CD14-positive monocyte (primary cell): Measurements from ENCODE around the gene PCDHGC4. TPM values are rescaled to one million over a fixed set of nuclear protein-coding genes. Genes with fewer than 3 reads are reported as not detected.
A peak's percentile ranks its signal among the peaks of the same experiment; 100 is the strongest.

ENCODE experiments used
- DNase-seq, 3 donors: peaks; one replicate each; pipeline ENCODE4 v3.0.0-alpha.2; 2011 to 2022
- H2AFZ ChIP-seq: 2 replicates; pipeline ENCODE4 v1.6.0; 2012; ENCODE audit warnings: mild to moderate bottlenecking, low read depth, low read length, inconsistent platforms; ENCODE audit not compliant: insufficient read depth, poor library complexity, severe bottlenecking
- H3K27ac ChIP-seq, 2 donors: 1 replicate in 1 of 2; 2 replicates in 1 of 2; pipeline ENCODE4 v1.5.1; 2012 to 2013; ENCODE audit warnings: low read length in 2 of 2, control low read depth in 1 of 2, inconsistent platforms in 1 of 2, low read depth in 1 of 2, mild to moderate bottlenecking in 1 of 2
- H3K27me3 ChIP-seq, 2 donors: one replicate each; pipeline versions ENCODE4 v1.6.0 to v1.6.1; 2011 to 2013; ENCODE audit warnings: low read length in 2 of 2; ENCODE audit not compliant: control insufficient read depth in 2 of 2, insufficient read depth in 2 of 2
- H3K36me3 ChIP-seq, 2 donors: replicated peaks in 1 of 2; 1 replicate in 1 of 2; 2 replicates in 1 of 2; pipeline versions ENCODE4 v1.5.1 to v1.6.1; 2012 to 2013; ENCODE audit warnings: low read length in 2 of 2, control low read depth in 1 of 2, inconsistent platforms in 1 of 2, mild to moderate bottlenecking in 1 of 2; ENCODE audit not compliant: insufficient read depth in 2 of 2, control insufficient read depth in 1 of 2
- H3K4me1 ChIP-seq, 2 donors: 1 replicate in 1 of 2; 2 replicates in 1 of 2; pipeline versions ENCODE4 v1.5.1 to v1.6.1; 2012 to 2013; ENCODE audit warnings: low read length in 2 of 2, control low read depth in 1 of 2, inconsistent platforms in 1 of 2, mild to moderate bottlenecking in 1 of 2, moderate library complexity in 1 of 2; ENCODE audit not compliant: insufficient read depth in 2 of 2, control insufficient read depth in 1 of 2
- H3K4me2 ChIP-seq: replicated peaks from 2 replicates; pipeline ENCODE3; 2012; ENCODE audit warnings: low read length, moderate library complexity, mild to moderate bottlenecking; ENCODE audit not compliant: poor library complexity, severe bottlenecking; ENCODE audit errors: extremely low read depth
- H3K4me3 ChIP-seq, 3 experiments: fragments of 200-600 bp in 1 of 3; sonication (generic) in 1 of 3; replicated peaks in 1 of 3; 1 replicate in 2 of 3; 2 replicates in 1 of 3; pipeline ENCODE4 v1.5.1; 2011 to 2013; ENCODE audit warnings: low read length in 3 of 3, mild to moderate bottlenecking in 3 of 3, control low read depth in 2 of 3, low read depth in 2 of 3, inconsistent platforms in 1 of 3, moderate library complexity in 1 of 3
- H3K79me2 ChIP-seq: 2 replicates; pipeline ENCODE4 v1.6.0; 2012; ENCODE audit warnings: mild to moderate bottlenecking, control low read depth, inconsistent platforms, low read length, moderate library complexity; ENCODE audit not compliant: insufficient read depth
- H3K9ac ChIP-seq: 2 replicates; pipeline ENCODE4 v1.6.0; 2017; ENCODE audit warnings: low read length, mild to moderate bottlenecking; ENCODE audit not compliant: insufficient read depth, poor library complexity, severe bottlenecking
- H3K9me3 ChIP-seq, 2 donors: replicated peaks in 1 of 2; 1 replicate in 1 of 2; 2 replicates in 1 of 2; pipeline versions ENCODE4 v1.5.1 to v1.6.1; 2012 to 2013; ENCODE audit warnings: low read length in 2 of 2, control low read depth in 1 of 2; ENCODE audit not compliant: control insufficient read depth in 1 of 2, insufficient read depth in 1 of 2
- H4K20me1 ChIP-seq: 2 replicates; pipeline ENCODE4 v1.6.0; 2012; ENCODE audit warnings: mild to moderate bottlenecking, low read length, control low read depth, moderate library complexity; ENCODE audit not compliant: insufficient read depth
- H3K27ac Mint-ChIP-seq, 7 donors: one replicate each; pipeline ENCODE4 v1.8.0; 2020; ENCODE audit warnings: mild to moderate bottlenecking in 7 of 7, mixed read lengths in 7 of 7, moderate library complexity in 6 of 7, inconsistent platforms in 2 of 7
- H3K27me3 Mint-ChIP-seq, 3 donors: one replicate each; pipeline ENCODE4 v1.8.0; 2021 to 2022; ENCODE audit warnings: low read depth in 3 of 3, mild to moderate bottlenecking in 3 of 3, mixed read lengths in 3 of 3, moderate library complexity in 3 of 3, inconsistent platforms in 1 of 3
- H3K36me3 Mint-ChIP-seq, 2 donors: one replicate each; pipeline ENCODE4 v1.8.0; 2020; ENCODE audit warnings: mixed read lengths in 2 of 2, inconsistent platforms in 1 of 2, mild to moderate bottlenecking in 1 of 2
- H3K4me1 Mint-ChIP-seq: one replicate; pipeline ENCODE4 v1.8.0; 2020; ENCODE audit warnings: mild to moderate bottlenecking, mixed read lengths
- H3K4me3 Mint-ChIP-seq, 2 donors: one replicate each; pipeline ENCODE4 v1.8.0; 2020; ENCODE audit warnings: mild to moderate bottlenecking in 2 of 2, mixed read lengths in 2 of 2, moderate library complexity in 1 of 2
- H3K9me3 Mint-ChIP-seq, 7 donors: one replicate each; pipeline ENCODE4 v1.8.0; 2020 to 2022; ENCODE audit warnings: mixed read lengths in 7 of 7, mild to moderate bottlenecking in 6 of 7, moderate library complexity in 6 of 7, inconsistent platforms in 2 of 7
- CTCF ChIP-seq: fragments of 200-600 bp; IDR thresholded peaks from one replicate; pipeline ENCODE4 v1.8.0; 2022; ENCODE audit warnings: antibody characterized with exemption, mild to moderate bottlenecking
- WGBS: methylation state at CpG from one replicate; pipeline ENCODE4 v1.1.5; 2013; ENCODE audit warnings: missing lambda C conversion rate; ENCODE audit not compliant: insufficient coverage; 5-methylcytosine and 5-hydroxymethylcytosine counted together
- intact Hi-C, 2 donors: fragments of 100-400 bp; cut with micrococcal nuclease; formaldehyde crosslinking; loops; one replicate each; pipeline versions ENCODE4 v1.15.0 to v1.15.1; 2023
- polyA plus RNA-seq, 3 donors: library from polyadenylated mRNA; depleted of rRNA in 1 of 3; unstranded in 2 of 3; stranded (reverse) in 1 of 3; fragments of 300-500 nt in 2 of 3; fragments of >200 nt in 1 of 3; fragmentation: Illumina TruSeq in 2 of 3; gene quantifications; 1 replicate in 2 of 3; 2 replicates in 1 of 3; pipeline ENCODE4 v1.2.3, GENCODE V29; 2012 to 2021

PCDHGC4 gene
- polyA plus RNA-seq, 3 donors, result not detected

- Histone ChIP-seq H3K27ac (no peak overlapping the region), H3K79me2 (peaks cover 3% of the 10 kb centered on the region), H3K27me3 (peaks cover 0 to 10% of the 10 kb centered on the region in 2 donors), H3K4me2 (peak overlapping the region; percentile 92), H3K9me3 (no peaks in the 10 kb centered on the region), H3K4me3 (no peak overlapping the region), H3K4me1 (peaks cover 47 to 63% of the 10 kb centered on the region in 2 donors), H3K9ac (no peak overlapping the region), H3K36me3 (peaks cover 23 to 28% of the 10 kb centered on the region in 2 donors), H2AFZ (no peak overlapping the region), H4K20me1 (peaks cover 43% of the 10 kb centered on the region)
- intact Hi-C loops, result no loop called here
- Mint-ChIP-seq H3K9me3 (peaks cover 0 to 5% (median 0%) of the 10 kb centered on the region in 7 donors), H3K4me3 (no peak overlapping the region), H3K27ac (no peak overlapping the region), H3K36me3 (peaks cover 36 to 39% of the 10 kb centered on the region in 2 donors), H3K27me3 (peaks cover 5 to 39% (median 16%) of the 10 kb centered on the region in 3 donors), H3K4me1 (peaks cover 58% of the 10 kb centered on the region)
- WGBS, result 82% methylated on average over 2 of the region's 4 CpGs
- TF ChIP-seq CTCF, result no peak
- no peak for DNase-seq
Observed at GRCh38 chr5:141511771-141512325, 27.0 kb downstream of the PCDHGC4 start.

- no peaks in the 10 kb centered on the region for H3K9me3 ChIP-seq
- Mint-ChIP-seq H3K9me3 (peaks cover 0 to 5% (median 0%) of the 10 kb centered on the region in 7 donors), H3K27me3 (peaks cover 5 to 36% (median 16%) of the 10 kb centered on the region in 3 donors), H3K27ac (peak overlapping the region; percentile 10 to 78 (median 63)), H3K4me3 (peak overlapping the region; percentile 76 to 95), H3K4me1 (peaks cover 62% of the 10 kb centered on the region), H3K36me3 (peaks cover 42 to 45% of the 10 kb centered on the region in 2 donors)
- H3K79me2 ChIP-seq, result peaks cover 5% of the 10 kb centered on the region
- H3K4me2 ChIP-seq, result peak overlapping the region; percentile 92
- H3K36me3 ChIP-seq, result peaks cover 28 to 34% of the 10 kb centered on the region in 2 donors
- WGBS, result 0% methylated on average over 12 of the region's 28 CpGs
- peak; percentile 54 to 71 (median 67) for DNase-seq
- peak overlapping the region in 1 of 2 donors; percentile 46 for H3K27ac ChIP-seq
- H2AFZ ChIP-seq, result peak overlapping the region; percentile 58
- H3K4me1 ChIP-seq, result peaks cover 50 to 69% of the 10 kb centered on the region in 2 donors
- H3K27me3 ChIP-seq, result peaks cover 0 to 10% of the 10 kb centered on the region in 2 donors
- H4K20me1 ChIP-seq, result peaks cover 49% of the 10 kb centered on the region
- peak; percentile 100 for TF ChIP-seq CTCF
- H3K4me3 ChIP-seq, result peak overlapping the region; percentile 32 to 77 (median 35)
- intact Hi-C loops, result no loop called here
- peak overlapping the region; percentile 44 for H3K9ac ChIP-seq
Observed at GRCh38 chr5:141512390-141512910, 27.6 kb downstream of the PCDHGC4 start.
